Endothelial cell of umbilical vein (primary cell): ENCODE results near the gene DEPDC7. TPM values are rescaled to one million over a fixed set of nuclear protein-coding genes. Genes with fewer than 3 reads are reported as not detected.

ENCODE experiments used
- BruUV-seq: library from RNA; stranded (reverse); fragments of 400-500 nt; replicated peaks from 2 replicates; lab custom pipeline; 2021; lab: Mats Ljungman, UMichigan
- CTCF ChIA-PET: fragments of 300-600, 350-600 bp; sonication (Branson Sonifier 250); formaldehyde crosslinking; loops from one replicate; lab custom pipeline; 2021; ENCODE audit warnings: antibody characterized with exemption, inconsistent platforms; lab: Charles Lee
- POLR2A ChIA-PET: fragments of 300-600, 350-600 bp; sonication (Branson Sonifier 250); formaldehyde crosslinking; loops from one replicate; lab custom pipeline; 2021; ENCODE audit warnings: antibody characterized with exemption, inconsistent platforms; lab: Charles Lee
- DNase-seq: peaks from one replicate; pipeline ENCODE4 v3.0.0-alpha.2; 2011; ENCODE audit warnings: low read depth, low spot score
- FAIRE-seq: peaks from 2 replicates; lab custom pipeline; 2011; peaks lifted over from hg19 to GRCh38; lab: Jason Lieb, UNC
- H2AFZ ChIP-seq: 2 replicates; pipeline ENCODE4 v1.6.0; 2012; ENCODE audit warnings: low read depth, low read length, control low read depth, inconsistent platforms
- H3K27ac ChIP-seq: 2 replicates; pipeline ENCODE4 v1.5.1; 2011; ENCODE audit warnings: low read depth, mild to moderate bottlenecking, control low read depth, low read length, moderate library complexity; ENCODE audit not compliant: insufficient read depth
- H3K27me3 ChIP-seq, 2 experiments: 2 replicates each; pipeline versions ENCODE4 v1.6.0 to v1.6.1; 2011; ENCODE audit warnings: low read length in 2 of 2, mixed read lengths in 1 of 2; ENCODE audit not compliant: control insufficient read depth in 2 of 2, insufficient read depth in 2 of 2
- H3K36me3 ChIP-seq, 2 experiments: 2 replicates in 1 of 2; 3 replicates in 1 of 2; pipeline ENCODE4 v1.5.1; 2011; ENCODE audit warnings: low read length in 2 of 2, mild to moderate bottlenecking in 1 of 2, moderate library complexity in 1 of 2; ENCODE audit not compliant: control insufficient read depth in 2 of 2, insufficient read depth in 2 of 2; ENCODE audit errors: extremely low read depth in 1 of 2
- H3K4me1 ChIP-seq: 3 replicates; pipeline ENCODE4 v1.5.1; 2011; ENCODE audit warnings: mild to moderate bottlenecking, low read length; ENCODE audit not compliant: control insufficient read depth, insufficient read depth; ENCODE audit errors: extremely low read depth
- H3K4me2 ChIP-seq: 2 replicates; pipeline ENCODE4 v1.6.1; 2011; ENCODE audit warnings: low read length, control low read depth, mixed read lengths; ENCODE audit not compliant: insufficient read depth
- H3K4me3 ChIP-seq, 3 experiments: fragments of 200-600 bp in 1 of 3; sonication (generic), shearing (Covaris generic) in 1 of 3; replicated peaks in 1 of 3; 2 replicates each; pipeline ENCODE4 v1.5.1; 2011 to 2016; ENCODE audit warnings: control low read depth in 3 of 3, low read length in 3 of 3, mild to moderate bottlenecking in 2 of 3, inconsistent platforms in 1 of 3, low read depth in 1 of 3, moderate library complexity in 1 of 3; ENCODE audit not compliant: insufficient read depth in 1 of 3
- H3K79me2 ChIP-seq: 2 replicates; pipeline ENCODE4 v1.6.0; 2012; ENCODE audit warnings: low read length, inconsistent platforms; ENCODE audit not compliant: control insufficient read depth, insufficient read depth
- H3K9ac ChIP-seq: replicated peaks from 2 replicates; pipeline ENCODE3; 2011; ENCODE audit warnings: low read length, control low read depth; ENCODE audit not compliant: insufficient read depth; ENCODE audit errors: extremely low read depth
- H3K9me1 ChIP-seq: replicated peaks from 3 replicates; pipeline ENCODE4 v1.6.0; 2011; ENCODE audit warnings: mild to moderate bottlenecking, low read length; ENCODE audit not compliant: control insufficient read depth, insufficient read depth; ENCODE audit errors: extremely low read depth
- H3K9me3 ChIP-seq: replicated peaks from 2 replicates; pipeline ENCODE4 v1.5.1; 2012; ENCODE audit warnings: low read length, inconsistent platforms; ENCODE audit not compliant: control insufficient read depth, insufficient read depth
- H4K20me1 ChIP-seq: replicated peaks from 2 replicates; pipeline ENCODE3; 2011; ENCODE audit warnings: mild to moderate bottlenecking, low read length; ENCODE audit not compliant: control insufficient read depth, insufficient read depth; ENCODE audit errors: extremely low read depth
- FOS ChIP-seq: IDR thresholded peaks from 2 replicates; pipeline ENCODE4 v1.6.1; 2011; ENCODE audit warnings: mild to moderate bottlenecking, low read length, moderate library complexity, borderline replicate concordance; ENCODE audit not compliant: insufficient read depth
- JUN ChIP-seq: IDR thresholded peaks from 2 replicates; pipeline ENCODE4 v1.6.1; 2011; ENCODE audit warnings: borderline replicate concordance, low read depth; ENCODE audit not compliant: insufficient read length, insufficient read depth
- MAX ChIP-seq: IDR thresholded peaks from 2 replicates; pipeline ENCODE4 v1.6.1; 2011; ENCODE audit not compliant: insufficient read depth, insufficient read length
- MYC ChIP-seq: IDR thresholded peaks from one replicate; pipeline ENCODE4 v1.6.1; 2011; ENCODE audit warnings: mild to moderate bottlenecking, low read depth, low read length
- POLR2AphosphoS5 ChIP-seq: IDR thresholded peaks from 2 replicates; pipeline ENCODE4 v1.6.1; 2012; ENCODE audit warnings: low read depth, mild to moderate bottlenecking, control low read depth, low read length, moderate library complexity; ENCODE audit not compliant: insufficient read depth
- dilution Hi-C: fragments of 300-500 bp; cut with MboI; formaldehyde crosslinking; loops from one replicate; pipeline ENCODE4 v1.15.0; 2019; ENCODE audit warnings: low sequenced_read_pairs; ENCODE audit not compliant: extremely low pct_ligation_motif_present
- intact Hi-C: fragments of 100-400 bp; cut with micrococcal nuclease; formaldehyde crosslinking; loops from one replicate; pipeline ENCODE4 v1.10.0; 2022
- polyA plus RNA-seq, 4 experiments: library from polyadenylated mRNA; depleted of rRNA in 3 of 4; stranded (reverse) in 3 of 4; unstranded in 1 of 4; fragments of >200 nt; gene quantifications; 2 replicates each; pipeline versions ENCODE4 v1.2.1 to v1.2.3, GENCODE V29; 2011 to 2012; ENCODE audit warnings: missing spikeins in 1 of 4
- total RNA-seq: library from RNA; stranded (reverse); gene quantifications from 2 replicates; pipeline ENCODE4 v1.2.3, GENCODE V29; 2021

Gene DEPDC7
- total and polyA plus RNA-seq, 2 donors (not counting 3 experiments of a cell fraction or from before 2014, with no cell fraction given), result 0.08 TPM; not detected in 1

GRCh38 chr11:33001281-33001680, 14.4 kb upstream of the DEPDC7 start:
- no peak for DNase-seq
- Histone ChIP-seq H3K9me3 (no peaks in the 10 kb centered on the region), H3K4me3 (no peak overlapping the region), H3K9me1 (no peaks in the 10 kb centered on the region), H3K4me2 (no peak overlapping the region), H2AFZ (no peak overlapping the region), H4K20me1 (no peaks in the 10 kb centered on the region), H3K79me2 (no peaks in the 10 kb centered on the region), H3K27me3 (peaks cover 2% of the 10 kb centered on the region in 2 experiments), H3K9ac (no peak overlapping the region), H3K4me1 (no peaks in the 10 kb centered on the region), H3K27ac (no peak overlapping the region), H3K36me3 (no peaks in the 10 kb centered on the region)
- TF ChIP-seq POLR2AphosphoS5 (no peak), FOS (no peak)
- BruUV-seq, result no TSS peak
- dilution Hi-C loops (no loop called here), intact Hi-C loops (no loop called here)
- no peak for FAIRE-seq
- POLR2A ChIA-PET, result no interaction called here
- CTCF ChIA-PET, result no interaction called here

GRCh38 chr11:33001751-33002542, 13.7 kb upstream of the DEPDC7 start:
- Histone ChIP-seq H3K9me3 (no peaks in the 10 kb centered on the region), H3K9ac (no peak overlapping the region), H3K27ac (no peak overlapping the region), H3K79me2 (no peaks in the 10 kb centered on the region), H3K4me1 (no peaks in the 10 kb centered on the region), H3K36me3 (no peaks in the 10 kb centered on the region), H3K27me3 (peaks cover 0 to 2% of the 10 kb centered on the region in 2 experiments), H2AFZ (no peak overlapping the region), H3K4me3 (no peak overlapping the region), H3K4me2 (no peak overlapping the region), H3K9me1 (no peaks in the 10 kb centered on the region), H4K20me1 (no peaks in the 10 kb centered on the region)
- FAIRE-seq, result no peak
- TF ChIP-seq JUN (no peak), MYC (no peak), MAX (no peak), FOS (no peak)
- ChIA-PET CTCF (no interaction called here), POLR2A (no interaction called here)
- no peak for DNase-seq
- BruUV-seq, result no TSS peak
- intact Hi-C loops, result no loop called here
- dilution Hi-C loops, result no loop called here
